Esophagus (tissue), 2 donors: Measurements from ENCODE around the gene ANKRD9. TPM values are rescaled to one million over a fixed set of nuclear protein-coding genes. Genes with fewer than 3 reads are reported as not detected.

ENCODE experiments used
- H3K27ac ChIP-seq, 2 donors: one replicate each; pipeline ENCODE4 v1.5.1; 2013; ENCODE audit warnings: low read depth in 2 of 2, mild to moderate bottlenecking in 2 of 2, inconsistent platforms in 1 of 2, low read length in 1 of 2, moderate library complexity in 1 of 2
- H3K27me3 ChIP-seq, 2 donors: one replicate each; pipeline ENCODE4 v1.6.1; 2013; ENCODE audit warnings: low read length in 2 of 2, control low read depth in 1 of 2, mild to moderate bottlenecking in 1 of 2; ENCODE audit not compliant: insufficient read depth in 2 of 2, control insufficient read depth in 1 of 2
- H3K36me3 ChIP-seq, 2 donors: one replicate each; pipeline ENCODE4 v1.6.1; 2013; ENCODE audit warnings: low read length in 1 of 2; ENCODE audit not compliant: control insufficient read depth in 2 of 2, insufficient read depth in 2 of 2
- H3K4me1 ChIP-seq, 2 donors: one replicate each; pipeline ENCODE4 v1.6.1; 2013; ENCODE audit warnings: low read length in 1 of 2; ENCODE audit not compliant: control insufficient read depth in 2 of 2, insufficient read depth in 2 of 2
- H3K4me3 ChIP-seq, 2 donors: one replicate each; pipeline ENCODE4 v1.5.1; 2013; ENCODE audit warnings: low read length in 2 of 2, mild to moderate bottlenecking in 2 of 2, low read depth in 1 of 2, moderate library complexity in 1 of 2
- H3K9me3 ChIP-seq, 2 donors: one replicate each; pipeline ENCODE4 v1.6.1; 2013; ENCODE audit warnings: mild to moderate bottlenecking in 2 of 2, low read depth in 1 of 2, low read length in 1 of 2, moderate library complexity in 1 of 2; ENCODE audit not compliant: control insufficient read depth in 2 of 2, insufficient read depth in 1 of 2
- WGBS, 2 donors: extraction: QIAGEN DNeasy Blood & Tissue Kit; methylation state at CpG; one replicate each; pipeline ENCODE4 v1.1.7; 2013; 5-methylcytosine and 5-hydroxymethylcytosine counted together
- polyA plus RNA-seq, 2 donors: library from polyadenylated mRNA; stranded (reverse); fragments of 200-250 nt; gene quantifications; one replicate each; pipeline ENCODE4 v1.2.3, GENCODE V29; 2013
- donor health status: healthy with polysubstance abuse.
- donor health status: Bipolar disorder and iron deficiency.

Gene ANKRD9
- polyA plus RNA-seq, 2 donors, result 12.5 to 12.9 TPM

DNA sequence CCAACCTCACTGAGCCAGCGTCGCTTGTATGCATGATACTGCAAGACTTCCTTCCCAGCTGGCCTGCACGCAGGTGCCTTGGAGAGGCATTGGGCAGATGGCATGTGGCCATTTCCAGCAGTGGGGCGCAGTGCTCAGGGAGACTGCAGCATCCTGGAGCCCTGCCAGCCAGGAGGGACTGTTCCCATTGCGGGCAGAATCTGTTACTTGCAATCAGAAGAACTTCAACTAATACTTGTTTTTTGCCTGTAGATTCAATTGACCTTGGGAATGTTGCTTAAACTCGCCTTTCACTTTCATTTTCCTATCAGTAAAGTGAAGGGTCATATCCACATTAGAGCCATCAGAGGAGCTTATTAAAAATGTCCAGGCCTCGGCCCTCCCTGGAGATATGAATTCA is 29.8 kb downstream of the ANKRD9 start:
- 36 to 52% methylated on average over 7 of the region's 7 CpGs for WGBS, 2 donors
- Histone ChIP-seq H3K27ac (peak overlapping the region in 1 of 2 donors; percentile 26), H3K27me3 (no peaks in the 10 kb centered on the region), H3K4me3 (no peak overlapping the region), H3K9me3 (no peaks in the 10 kb centered on the region), H3K36me3 (no peaks in the 10 kb centered on the region), H3K4me1 (peaks cover 0 to 8% of the 10 kb centered on the region in 2 donors)

DNA sequence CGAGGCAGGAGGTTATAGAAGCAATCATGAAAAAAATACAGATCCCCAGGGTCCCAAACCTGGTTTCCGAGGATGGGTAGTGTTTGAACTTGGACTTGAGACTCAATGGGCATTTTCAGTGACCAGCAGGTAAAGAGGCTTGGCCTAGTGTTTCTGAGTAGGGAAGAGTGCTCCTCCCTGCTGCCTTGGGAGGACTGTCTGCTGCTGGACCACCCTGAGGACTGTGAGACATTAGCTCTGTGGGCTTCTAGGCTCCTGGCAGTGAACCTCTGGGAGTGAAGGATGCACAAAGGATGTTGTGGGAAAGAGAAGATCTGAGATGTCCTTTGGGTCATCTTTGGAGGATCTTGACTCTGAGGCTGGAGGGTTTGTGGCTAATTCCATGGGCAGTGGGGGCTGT is 30.5 kb downstream of the ANKRD9 start:
- Histone ChIP-seq H3K27ac (peak overlapping the region in 1 of 2 donors; percentile 25), H3K4me1 (peaks cover 0 to 8% of the 10 kb centered on the region in 2 donors)
- WGBS, 2 donors, result 97 to 99% methylated on average over 2 of the region's 2 CpGs

DNA sequence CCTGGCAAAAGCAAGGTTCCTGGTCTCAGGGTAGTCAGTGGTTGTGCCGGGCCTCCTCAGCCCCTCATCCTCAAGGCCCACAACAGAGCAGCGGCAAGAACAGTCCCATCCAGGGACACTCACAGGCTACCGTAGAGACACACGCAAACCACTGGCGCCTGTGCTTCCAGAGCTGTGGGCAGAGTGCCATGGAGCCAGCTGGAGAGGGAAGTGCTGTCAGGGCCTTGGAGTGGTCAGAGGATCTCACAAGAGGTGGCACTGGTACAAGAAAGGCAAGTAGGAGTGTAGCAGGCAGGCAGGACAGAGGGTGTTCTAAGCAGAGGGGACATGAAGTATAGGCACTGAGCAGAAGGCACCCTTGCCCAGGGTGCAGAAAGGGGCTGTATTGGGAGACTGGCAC is 34.6 kb downstream of the ANKRD9 start:
- Histone ChIP-seq H3K27me3 (no peaks in the 10 kb centered on the region), H3K4me1 (peaks cover 0 to 12% of the 10 kb centered on the region in 2 donors), H3K4me3 (no peak overlapping the region), H3K9me3 (no peaks in the 10 kb centered on the region), H3K27ac (no peak overlapping the region), H3K36me3 (no peaks in the 10 kb centered on the region)
- WGBS, 2 donors, result 73 to 78% methylated on average over 5 of the region's 5 CpGs

More for the DNA sequence above, 30.5 kb downstream of the ANKRD9 start:
- no peak overlapping the region for H3K4me3 ChIP-seq
- H3K36me3 ChIP-seq, result no peaks in the 10 kb centered on the region
- no peaks in the 10 kb centered on the region for H3K27me3 ChIP-seq
- H3K9me3 ChIP-seq, result no peaks in the 10 kb centered on the region

DNA sequence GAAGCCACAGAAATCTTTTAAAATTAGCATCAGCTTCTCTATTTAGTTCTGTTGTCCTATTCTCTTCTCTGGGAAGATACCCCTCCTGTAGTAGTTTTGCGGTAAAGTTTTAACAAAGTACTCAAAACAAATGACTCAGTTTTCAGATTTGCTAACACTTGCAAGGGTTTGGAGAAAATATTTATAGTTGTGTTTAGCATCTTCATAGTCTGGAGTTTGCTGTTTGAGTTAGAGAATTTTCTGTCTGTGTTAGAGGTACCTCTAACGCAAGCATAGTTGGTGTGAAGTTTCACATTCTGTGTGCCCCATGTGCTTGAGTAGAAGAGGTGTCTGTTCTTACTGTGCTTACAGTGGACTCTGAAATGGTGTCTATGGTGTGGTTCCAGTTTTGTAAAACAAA is 36.0 kb downstream of the ANKRD9 start:
- no peak overlapping the region for H3K4me3 ChIP-seq
- peaks cover 0 to 3% of the 10 kb centered on the region in 2 donors for H3K4me1 ChIP-seq
- no peaks in the 10 kb centered on the region for H3K27me3 ChIP-seq
- no peak overlapping the region for H3K27ac ChIP-seq
- no peaks in the 10 kb centered on the region for H3K9me3 ChIP-seq
- H3K36me3 ChIP-seq, result no peaks in the 10 kb centered on the region
- WGBS, 2 donors, result 96 to 97% methylated on average over 2 of the region's 2 CpGs

DNA sequence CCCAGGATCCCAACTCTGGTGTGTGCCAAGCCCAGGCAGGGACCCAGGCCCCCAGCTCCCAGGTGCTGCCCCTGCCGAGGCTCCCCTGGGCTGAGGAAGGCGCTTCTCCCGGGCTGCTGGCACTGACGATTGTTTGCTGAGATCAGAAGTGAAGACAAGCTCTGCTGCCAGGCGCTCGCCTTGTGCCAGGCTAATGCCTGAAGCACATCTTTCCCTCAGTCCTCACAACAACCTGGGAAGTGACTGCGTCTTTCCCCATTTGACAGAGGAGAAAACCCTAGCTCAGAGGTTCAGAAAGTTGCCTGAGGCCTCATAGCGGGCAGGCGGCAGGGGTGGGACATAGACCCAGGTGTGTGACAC is 36.8 kb downstream of the ANKRD9 start:
- no peaks in the 10 kb centered on the region for H3K9me3 ChIP-seq
- H3K27me3 ChIP-seq, result no peaks in the 10 kb centered on the region
- H3K4me3 ChIP-seq, result no peak overlapping the region
- H3K36me3 ChIP-seq, result no peaks in the 10 kb centered on the region
- WGBS, 2 donors, result 59 to 63% methylated on average over 9 of the region's 9 CpGs
- H3K27ac ChIP-seq, result peak overlapping the region in 1 of 2 donors; percentile 14
- peaks cover 0 to 3% of the 10 kb centered on the region in 2 donors for H3K4me1 ChIP-seq

DNA sequence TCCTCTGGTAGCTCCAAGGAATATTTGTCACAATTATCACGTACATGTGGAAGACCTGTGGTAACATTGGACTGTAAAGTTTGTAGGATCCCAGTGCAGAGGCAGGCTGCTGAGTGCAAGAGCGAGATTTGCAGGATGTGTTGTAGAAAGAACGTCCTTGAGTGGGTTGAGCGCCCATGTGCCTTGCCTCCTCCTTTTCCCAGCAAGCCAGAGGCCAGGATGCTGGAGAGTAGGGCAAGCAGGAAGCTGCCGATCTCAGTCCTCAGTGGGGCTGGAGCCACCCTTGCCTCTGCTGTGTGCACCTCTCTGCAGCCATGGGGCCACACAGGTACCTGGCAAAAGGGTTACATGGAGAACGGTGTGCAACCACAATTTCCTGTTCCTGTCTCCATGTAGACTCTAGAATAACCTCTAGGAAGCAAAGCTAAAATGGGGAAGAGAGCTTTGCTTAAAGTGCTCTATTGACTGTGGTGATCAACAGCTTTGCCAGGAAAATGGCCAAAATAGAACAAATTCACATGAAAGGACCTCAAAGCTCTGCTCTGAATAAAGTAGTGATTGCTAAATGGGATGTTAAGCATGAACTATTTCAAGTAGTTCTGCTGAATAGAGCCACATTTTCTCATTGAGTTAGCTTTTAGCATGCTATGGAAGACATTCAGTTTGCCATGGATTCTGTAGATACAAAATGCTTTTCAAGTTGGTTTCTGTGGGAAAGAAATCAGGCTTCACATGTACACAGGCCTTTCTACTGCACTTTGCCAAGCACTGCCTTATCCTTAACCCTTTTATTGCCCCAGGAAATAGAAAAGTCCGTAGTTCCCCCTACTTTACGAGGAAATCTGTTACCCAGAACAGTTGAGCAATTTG is 37.4 kb downstream of the ANKRD9 start:
- peaks cover 0 to 3% of the 10 kb centered on the region in 2 donors for H3K4me1 ChIP-seq
- H3K9me3 ChIP-seq, result no peaks in the 10 kb centered on the region
- WGBS, 2 donors, result 76 to 78% methylated on average over 8 of the region's 8 CpGs
- H3K4me3 ChIP-seq, result no peak overlapping the region
- H3K27me3 ChIP-seq, result no peaks in the 10 kb centered on the region
- H3K36me3 ChIP-seq, result no peaks in the 10 kb centered on the region
- H3K27ac ChIP-seq, result no peak overlapping the region

DNA sequence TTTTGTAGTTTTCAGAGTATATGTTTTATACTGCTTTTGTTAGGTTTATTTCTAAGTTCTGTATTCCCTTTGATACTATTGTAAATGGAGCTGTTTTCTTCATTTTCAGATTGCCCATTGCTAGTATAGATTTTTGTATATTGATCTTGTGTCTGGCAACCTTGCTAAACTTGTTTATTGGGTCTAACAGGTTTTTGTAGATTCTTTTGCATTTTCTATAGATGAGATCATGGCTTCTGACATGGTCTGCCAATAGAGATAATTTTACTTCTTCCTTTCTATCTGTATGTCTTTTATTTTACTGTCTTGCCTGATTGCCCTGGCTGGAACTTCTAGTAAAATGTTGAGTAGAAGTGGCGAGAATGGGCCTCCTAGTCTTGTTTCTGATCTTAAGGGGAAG is 40.3 kb downstream of the ANKRD9 start:
- WGBS, 2 donors, result 79 to 81% methylated on average over 1 of the region's 1 CpG
- no peaks in the 10 kb centered on the region for H3K27me3 ChIP-seq
- no peak overlapping the region for H3K27ac ChIP-seq
- no peak overlapping the region for H3K4me3 ChIP-seq
- peaks cover 3 to 6% of the 10 kb centered on the region in 2 donors for H3K36me3 ChIP-seq
- peaks cover 0 to 5% of the 10 kb centered on the region in 2 donors for H3K4me1 ChIP-seq
- H3K9me3 ChIP-seq, result no peaks in the 10 kb centered on the region

DNA sequence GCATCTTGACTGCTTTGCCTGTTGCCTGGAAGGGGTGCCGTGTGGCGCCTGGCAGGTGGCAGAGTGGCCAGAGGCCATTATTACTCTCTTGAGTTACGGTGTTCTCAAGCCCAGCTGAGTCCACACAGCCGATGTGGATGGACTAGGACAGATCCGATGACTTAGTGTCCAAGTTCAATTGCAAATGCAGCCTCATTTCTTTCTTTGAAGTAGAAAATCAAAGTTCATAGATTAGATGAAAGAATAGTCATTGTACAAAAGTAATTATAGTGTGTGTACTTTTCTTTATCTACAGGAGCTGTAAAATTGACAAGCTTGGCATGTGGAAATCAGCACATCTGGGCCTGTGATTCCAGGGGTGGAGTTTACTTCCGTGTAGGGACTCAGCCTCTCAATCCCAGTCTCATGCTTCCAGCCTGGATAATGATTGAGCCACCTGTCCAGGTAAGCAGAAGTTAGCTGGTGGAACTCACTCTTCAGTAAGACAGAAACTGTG is 44.7 kb downstream of the ANKRD9 start:
- no peak overlapping the region for H3K4me3 ChIP-seq
- H3K4me1 ChIP-seq, result peaks cover 0 to 2% of the 10 kb centered on the region in 2 donors
- no peaks in the 10 kb centered on the region for H3K27me3 ChIP-seq
- 72 to 88% methylated on average over 6 of the region's 6 CpGs for WGBS, 2 donors
- no peaks in the 10 kb centered on the region for H3K9me3 ChIP-seq
- no peak overlapping the region for H3K27ac ChIP-seq
- H3K36me3 ChIP-seq, result peaks cover 3 to 9% of the 10 kb centered on the region in 2 donors

DNA sequence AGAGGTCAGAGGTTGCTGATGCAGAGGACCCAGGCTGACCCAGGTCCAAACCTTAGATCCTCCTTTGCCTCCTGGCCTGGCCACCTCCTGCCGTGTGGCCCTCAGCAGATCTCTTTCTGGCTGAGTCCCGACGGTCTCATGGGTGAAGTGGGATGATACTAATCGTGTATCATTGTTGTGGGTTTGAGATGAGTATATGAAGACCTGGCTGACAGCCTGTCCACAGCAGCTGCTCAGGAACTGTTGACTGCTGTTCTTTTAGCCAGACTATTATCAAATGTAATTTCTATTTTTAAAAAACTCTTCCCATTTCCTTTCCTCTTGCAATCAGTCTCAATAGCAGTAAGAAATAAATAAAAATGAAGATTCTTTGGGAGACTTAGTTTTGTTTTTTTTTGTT is 45.6 kb downstream of the ANKRD9 start:
- peaks cover 0 to 2% of the 10 kb centered on the region in 2 donors for H3K4me1 ChIP-seq
- H3K4me3 ChIP-seq, result no peak overlapping the region
- no peak overlapping the region for H3K27ac ChIP-seq
- H3K27me3 ChIP-seq, result no peaks in the 10 kb centered on the region
- peaks cover 3 to 13% of the 10 kb centered on the region in 2 donors for H3K36me3 ChIP-seq
- H3K9me3 ChIP-seq, result no peaks in the 10 kb centered on the region
- 91 to 93% methylated on average over 4 of the region's 4 CpGs for WGBS, 2 donors

DNA sequence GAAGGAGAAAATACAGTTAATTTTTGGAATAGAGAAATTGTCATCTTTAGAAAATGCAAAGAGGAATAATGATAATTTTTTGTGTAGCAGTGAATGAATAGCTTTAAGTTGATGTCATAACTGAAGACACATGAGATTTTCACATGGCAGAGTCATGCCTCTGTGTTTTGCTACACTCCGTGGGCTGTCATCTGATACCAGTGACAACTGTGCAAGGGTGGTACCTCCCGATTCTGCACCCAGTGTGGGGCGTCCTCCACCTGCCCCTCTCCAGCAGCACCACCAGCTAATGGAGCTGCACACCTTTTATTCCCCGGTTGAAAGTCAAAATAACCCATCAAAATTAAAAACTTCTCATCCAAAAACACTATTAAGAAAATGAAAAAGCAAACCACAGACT is 47.2 kb downstream of the ANKRD9 start:
- Histone ChIP-seq H3K4me1 (peaks cover 0 to 2% of the 10 kb centered on the region in 2 donors), H3K4me3 (no peak overlapping the region), H3K27ac (no peak overlapping the region), H3K9me3 (no peaks in the 10 kb centered on the region), H3K36me3 (peaks cover 3 to 13% of the 10 kb centered on the region in 2 donors), H3K27me3 (no peaks in the 10 kb centered on the region)
- WGBS, 2 donors, result 82 to 87% methylated on average over 4 of the region's 4 CpGs
